ENCODE data around the gene SCYGR6. TPM values are rescaled to one million over a fixed set of nuclear protein-coding genes. Genes with fewer than 3 reads are reported as not detected.
"Not testable (repeated sequence)": the region's sequence is repeated elsewhere in the genome, so short reads cannot be mapped to it uniquely, and the experiment has no call there.

The SCYGR6 gene
- total RNA-seq, 1 experiment from 2014 or later: not detected

- POLR2A ChIA-PET: no interaction called here
- H3K36me3 Mint-ChIP-seq: no peaks in the 10 kb centered on the region
- ATAC-seq (no peak), DNase-seq (ENCODE audit: low spot score) (no peak)
- no peak overlapping the region for H3K27ac Mint-ChIP-seq
- no peaks in the 10 kb centered on the region for H3K9me3 Mint-ChIP-seq
- peaks cover 28% of the 10 kb centered on the region for H3K4me1 Mint-ChIP-seq
- H3K27me3 Mint-ChIP-seq (ENCODE audit: low read depth): no peaks in the 10 kb centered on the region; the same call in 1 of the 2 replicates
- H3K4me3 Mint-ChIP-seq: no peak overlapping the region
- CTCF ChIA-PET: interaction anchor here (0.6 kb wide), 1 partner anchor 654 kb away, joined by 4 read pairs; no protein-coding TSS in a partner anchor
- no peak for TF ChIP-seq KAT7 (CRISPR knock-in tag; IDR thresholded peaks at IDR 0.05; ENCODE audit: borderline replicate concordance)
Observed at GRCh38 chr2:227761740-227762476, 37.4 kb upstream of the SCYGR6 start.

DNA sequence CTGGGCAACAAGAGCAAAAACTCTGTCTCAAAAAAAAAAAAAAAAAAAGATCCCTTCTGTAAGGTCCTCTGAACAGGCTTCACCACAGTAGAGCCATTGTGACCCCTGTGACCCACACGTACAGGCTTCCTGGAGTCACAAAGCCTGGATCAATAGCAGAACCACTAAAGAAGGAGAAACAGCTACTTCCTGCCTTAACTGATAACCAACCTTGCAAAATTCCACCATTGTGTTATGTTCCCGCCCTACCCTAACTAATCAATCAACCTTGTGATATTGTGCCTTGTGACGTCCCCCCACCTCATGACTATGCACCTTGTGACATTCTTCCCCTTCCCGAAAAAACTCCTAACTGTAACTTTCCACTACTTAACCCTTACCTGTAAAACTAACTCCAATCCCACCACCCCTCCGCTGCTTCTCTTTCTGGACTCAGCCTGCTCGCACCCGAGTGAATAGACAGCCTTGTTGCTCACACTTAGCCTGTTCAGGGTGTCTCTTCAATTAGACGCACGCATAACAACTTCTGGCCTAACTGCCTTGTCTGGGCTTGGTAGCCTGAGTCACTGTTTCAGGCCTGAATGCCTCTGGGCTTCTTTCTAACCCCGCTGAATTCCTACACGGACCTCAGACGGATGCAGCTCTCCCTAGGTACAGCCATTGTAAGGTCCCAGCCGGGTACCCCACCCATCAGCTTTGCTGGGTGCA is 35.0 kb upstream of the SCYGR6 start:
- CTCF ChIA-PET: interaction anchor here (1.3 to 1.7 kb wide), 2 partner anchors 14 to 101 kb away, joined by 4 to 8 read pairs; no protein-coding TSS in a partner anchor
- Mint-ChIP-seq H3K27me3 (ENCODE audit: low read depth) (no peaks in the 10 kb centered on the region; the same call in 1 of the 2 replicates), H3K9me3 (no peaks in the 10 kb centered on the region; the same call in 1 of the 2 replicates), H3K27ac (peak overlapping the region; percentile 0; the same call in 1 of the 2 replicates), H3K4me1 (peaks cover 40% of the 10 kb centered on the region), H3K36me3 (no peaks in the 10 kb centered on the region), H3K4me3 (no peak overlapping the region)
- DNase-seq (ENCODE audit: low spot score): no peak
- POLR2A ChIA-PET: no interaction called here
- TF ChIP-seq USF1 (CRISPR knock-in tag; IDR thresholded peaks at IDR 0.05): no peak
- no peak for TF ChIP-seq ZBTB21 (CRISPR knock-in tag; IDR thresholded peaks at IDR 0.05; ENCODE audit: borderline replicate concordance)
- no peak for TF ChIP-seq AR (CRISPR knock-in tag; IDR thresholded peaks at IDR 0.05)
- TF ChIP-seq SMAD3 (CRISPR knock-in tag; IDR thresholded peaks at IDR 0.05; ENCODE audit: borderline replicate concordance): no peak
- TF ChIP-seq AFF4 (CRISPR knock-in tag; IDR thresholded peaks at IDR 0.05; ENCODE audit: borderline replicate concordance): no peak
- TF ChIP-seq NFYB (CRISPR knock-in tag; conservative IDR thresholded peaks at IDR 0.05; ENCODE audit: low read depth): no peak
- no peak for TF ChIP-seq PREB (CRISPR knock-in tag; IDR thresholded peaks at IDR 0.05; ENCODE audit: borderline replicate concordance)
- TF ChIP-seq CREB1 (CRISPR knock-in tag; IDR thresholded peaks at IDR 0.05): no peak
- no peak for TF ChIP-seq ZNF671 (CRISPR knock-in tag; IDR thresholded peaks at IDR 0.05)
- TF ChIP-seq, protein P1, sequence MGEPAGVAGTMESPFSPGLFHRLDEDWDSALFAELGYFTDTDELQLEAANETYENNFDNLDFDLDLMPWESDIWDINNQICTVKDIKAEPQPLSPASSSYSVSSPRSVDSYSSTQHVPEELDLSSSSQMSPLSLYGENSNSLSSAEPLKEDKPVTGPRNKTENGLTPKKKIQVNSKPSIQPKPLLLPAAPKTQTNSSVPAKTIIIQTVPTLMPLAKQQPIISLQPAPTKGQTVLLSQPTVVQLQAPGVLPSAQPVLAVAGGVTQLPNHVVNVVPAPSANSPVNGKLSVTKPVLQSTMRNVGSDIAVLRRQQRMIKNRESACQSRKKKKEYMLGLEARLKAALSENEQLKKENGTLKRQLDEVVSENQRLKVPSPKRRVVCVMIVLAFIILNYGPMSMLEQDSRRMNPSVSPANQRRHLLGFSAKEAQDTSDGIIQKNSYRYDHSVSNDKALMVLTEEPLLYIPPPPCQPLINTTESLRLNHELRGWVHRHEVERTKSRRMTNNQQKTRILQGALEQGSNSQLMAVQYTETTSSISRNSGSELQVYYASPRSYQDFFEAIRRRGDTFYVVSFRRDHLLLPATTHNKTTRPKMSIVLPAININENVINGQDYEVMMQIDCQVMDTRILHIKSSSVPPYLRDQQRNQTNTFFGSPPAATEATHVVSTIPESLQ (CRISPR knock-in tag; IDR thresholded peaks at IDR 0.05): no peak
- TF ChIP-seq, protein P2, sequence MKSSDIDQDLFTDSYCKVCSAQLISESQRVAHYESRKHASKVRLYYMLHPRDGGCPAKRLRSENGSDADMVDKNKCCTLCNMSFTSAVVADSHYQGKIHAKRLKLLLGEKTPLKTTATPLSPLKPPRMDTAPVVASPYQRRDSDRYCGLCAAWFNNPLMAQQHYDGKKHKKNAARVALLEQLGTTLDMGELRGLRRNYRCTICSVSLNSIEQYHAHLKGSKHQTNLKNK (CRISPR knock-in tag; IDR thresholded peaks at IDR 0.05): no peak
- ATAC-seq: peak; percentile 43

DNA sequence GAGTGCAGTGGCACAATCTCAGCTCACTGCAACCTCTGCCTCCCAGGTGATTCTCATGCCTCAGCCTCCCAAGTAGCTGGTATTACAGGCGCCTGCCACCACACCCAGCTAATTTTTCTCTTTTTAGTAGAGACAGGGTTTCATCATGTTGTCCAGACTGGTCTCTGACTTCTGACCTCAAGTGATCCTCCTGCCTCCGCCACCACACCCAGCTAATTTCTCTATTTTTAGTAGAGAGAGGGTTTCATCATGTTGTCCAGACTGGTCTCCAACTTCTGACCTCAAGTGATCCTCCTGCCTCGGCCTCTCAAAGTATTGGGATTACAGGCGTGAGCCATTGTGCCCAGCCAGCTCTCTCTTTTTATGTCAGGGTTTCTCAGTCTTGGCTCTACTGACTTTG is 31.7 kb upstream of the SCYGR6 start:
- ATAC-seq; H3K36me3 Mint-ChIP-seq; H3K27me3 Mint-ChIP-seq (ENCODE audit: low read depth); DNase-seq (ENCODE audit: low spot score); POLR2A ChIA-PET; H3K4me3 Mint-ChIP-seq; H3K9me3 Mint-ChIP-seq: not testable (repeated sequence)
- CTCF ChIA-PET: interaction anchor here (0.6 to 5.8 kb wide), 2 partner anchors 16 to 98 kb away, joined by 3 to 20 read pairs; no protein-coding TSS in a partner anchor
- Mint-ChIP-seq H3K27ac (peak overlapping the region; percentile 54; the same call in 1 of the 2 replicates), H3K4me1 (peaks cover 40% of the 10 kb centered on the region)
